ENCODE results near the gene CST9L. TPM values are rescaled to one million over a fixed set of nuclear protein-coding genes. Genes with fewer than 3 reads are reported as not detected.
A peak's percentile ranks its signal among the peaks of the same experiment; 100 is the strongest.

The CST9L gene
- total RNA-seq, 1 donor from 2014 or later: not detected

DNA sequence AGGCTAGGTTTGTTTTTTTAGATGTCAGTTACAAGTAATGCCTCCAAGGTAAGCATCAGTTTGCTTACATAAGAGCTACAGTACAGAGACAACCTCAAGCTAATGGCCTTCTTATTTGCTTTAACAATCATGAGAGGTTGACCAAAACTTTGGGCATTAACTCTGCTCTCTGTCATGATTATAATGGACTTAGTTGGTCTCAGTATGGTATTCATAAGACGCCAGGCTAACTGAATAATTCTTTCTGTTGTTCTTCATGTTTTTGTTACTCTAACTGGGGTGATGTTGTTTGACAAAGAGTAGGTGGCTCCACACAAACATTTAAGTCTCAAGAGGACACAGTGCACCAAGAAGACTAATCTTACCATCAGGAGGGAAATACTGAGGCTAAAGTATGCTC lies 27.7 kb upstream of the CST9L start:
- no peak for ATAC-seq
- no peaks in the 10 kb centered on the region for H3K4me1 ChIP-seq
- no peak for DNase-seq
- no peaks in the 10 kb centered on the region for H3K9me3 ChIP-seq
- no peaks in the 10 kb centered on the region for H3K36me3 ChIP-seq
- H3K27ac ChIP-seq: no peak overlapping the region
- intact Hi-C loops (cut with DNase I): no loop called here
- TF ChIP-seq, protein P1, sequence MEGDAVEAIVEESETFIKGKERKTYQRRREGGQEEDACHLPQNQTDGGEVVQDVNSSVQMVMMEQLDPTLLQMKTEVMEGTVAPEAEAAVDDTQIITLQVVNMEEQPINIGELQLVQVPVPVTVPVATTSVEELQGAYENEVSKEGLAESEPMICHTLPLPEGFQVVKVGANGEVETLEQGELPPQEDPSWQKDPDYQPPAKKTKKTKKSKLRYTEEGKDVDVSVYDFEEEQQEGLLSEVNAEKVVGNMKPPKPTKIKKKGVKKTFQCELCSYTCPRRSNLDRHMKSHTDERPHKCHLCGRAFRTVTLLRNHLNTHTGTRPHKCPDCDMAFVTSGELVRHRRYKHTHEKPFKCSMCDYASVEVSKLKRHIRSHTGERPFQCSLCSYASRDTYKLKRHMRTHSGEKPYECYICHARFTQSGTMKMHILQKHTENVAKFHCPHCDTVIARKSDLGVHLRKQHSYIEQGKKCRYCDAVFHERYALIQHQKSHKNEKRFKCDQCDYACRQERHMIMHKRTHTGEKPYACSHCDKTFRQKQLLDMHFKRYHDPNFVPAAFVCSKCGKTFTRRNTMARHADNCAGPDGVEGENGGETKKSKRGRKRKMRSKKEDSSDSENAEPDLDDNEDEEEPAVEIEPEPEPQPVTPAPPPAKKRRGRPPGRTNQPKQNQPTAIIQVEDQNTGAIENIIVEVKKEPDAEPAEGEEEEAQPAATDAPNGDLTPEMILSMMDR (IDR thresholded peaks at IDR 0.05): no peak
- H3K4me3 ChIP-seq: no peak overlapping the region
- H3K27me3 ChIP-seq: no peaks in the 10 kb centered on the region

DNA sequence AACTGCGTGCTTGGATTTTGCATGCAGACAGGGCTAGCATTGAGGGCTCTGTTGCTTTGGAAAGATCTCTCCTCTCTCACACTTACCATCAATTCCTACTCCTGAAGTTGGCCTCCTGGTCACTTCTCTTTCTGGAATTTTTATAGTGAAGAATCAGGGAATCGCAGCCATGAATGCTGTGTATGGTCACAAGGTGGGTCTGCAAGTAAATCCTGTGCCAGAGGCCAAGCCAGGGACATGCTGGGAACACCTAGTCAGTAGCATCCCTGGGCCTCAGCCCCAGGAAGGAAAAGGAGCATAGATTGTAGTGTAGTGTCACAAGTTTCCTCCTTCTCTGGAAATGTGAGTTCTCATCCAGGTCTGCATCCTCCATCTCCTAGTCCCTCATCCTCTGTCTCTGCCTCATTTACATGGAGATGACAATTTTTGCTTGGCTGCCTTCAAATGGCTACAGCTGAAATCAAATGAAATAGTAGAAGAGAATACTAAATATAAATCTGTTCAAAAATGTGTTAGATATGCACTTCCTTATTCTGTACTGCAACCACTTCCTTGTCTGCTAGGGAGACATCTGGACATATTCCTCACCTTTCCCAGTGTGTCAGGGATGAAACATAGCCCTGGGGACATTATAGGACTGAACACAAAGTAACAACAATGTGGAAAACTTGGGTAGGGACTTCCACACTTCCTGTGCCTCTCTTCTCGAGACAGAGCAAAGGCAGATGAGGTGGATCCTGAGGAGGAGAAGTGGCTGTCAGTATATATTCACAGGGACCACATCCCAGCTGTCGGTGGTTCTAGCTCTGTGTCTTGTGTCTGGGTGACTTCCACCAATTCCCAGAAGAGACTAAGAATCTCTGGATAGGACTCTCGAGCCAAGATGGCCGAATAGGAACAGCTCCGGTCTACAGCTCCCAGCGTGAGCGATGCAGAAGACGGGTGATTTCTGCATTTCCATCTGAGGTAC lies 20.4 kb upstream of the CST9L start:
- Histone ChIP-seq H3K27me3 (no peaks in the 10 kb centered on the region), H3K27ac (no peak overlapping the region), H3K36me3 (no peaks in the 10 kb centered on the region), H3K4me3 (no peak overlapping the region), H3K4me1 (no peaks in the 10 kb centered on the region), H3K9me3 (no peaks in the 10 kb centered on the region)
- intact Hi-C loops (cut with DNase I): no loop called here
- TF ChIP-seq, protein P1 (IDR thresholded peaks at IDR 0.05): no peak
- ATAC-seq: no peak
- no peak for DNase-seq

DNA sequence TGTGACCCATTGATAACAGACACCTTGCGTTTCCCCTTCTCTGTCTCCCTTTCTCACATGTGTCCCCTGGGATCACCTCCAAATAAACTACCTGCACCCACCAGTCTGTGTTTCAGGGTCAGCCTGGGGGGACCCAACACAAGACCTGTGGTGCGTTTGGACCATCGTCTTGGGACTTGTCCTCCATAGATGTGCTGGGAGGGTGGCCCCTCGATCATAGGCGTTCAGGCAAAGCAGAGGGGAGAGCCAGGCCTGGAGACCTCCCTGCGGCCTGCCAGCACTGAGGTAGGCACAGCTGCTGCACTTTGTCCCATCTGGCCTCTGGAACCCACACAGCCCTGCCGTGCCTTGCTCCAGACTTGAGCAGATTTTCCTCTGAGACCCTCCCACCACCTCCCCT lies 19.3 kb upstream of the CST9L start:
- H3K4me3 ChIP-seq: no peak overlapping the region
- TF ChIP-seq, protein P1 (IDR thresholded peaks at IDR 0.05): no peak
- DNase-seq: no peak
- no peaks in the 10 kb centered on the region for H3K9me3 ChIP-seq
- no peaks in the 10 kb centered on the region for H3K36me3 ChIP-seq
- peaks cover 9% of the 10 kb centered on the region for H3K27me3 ChIP-seq
- no peak for ATAC-seq
- intact Hi-C loops (cut with DNase I): no loop called here
- no peak overlapping the region for H3K27ac ChIP-seq
- no peaks in the 10 kb centered on the region for H3K4me1 ChIP-seq

DNA sequence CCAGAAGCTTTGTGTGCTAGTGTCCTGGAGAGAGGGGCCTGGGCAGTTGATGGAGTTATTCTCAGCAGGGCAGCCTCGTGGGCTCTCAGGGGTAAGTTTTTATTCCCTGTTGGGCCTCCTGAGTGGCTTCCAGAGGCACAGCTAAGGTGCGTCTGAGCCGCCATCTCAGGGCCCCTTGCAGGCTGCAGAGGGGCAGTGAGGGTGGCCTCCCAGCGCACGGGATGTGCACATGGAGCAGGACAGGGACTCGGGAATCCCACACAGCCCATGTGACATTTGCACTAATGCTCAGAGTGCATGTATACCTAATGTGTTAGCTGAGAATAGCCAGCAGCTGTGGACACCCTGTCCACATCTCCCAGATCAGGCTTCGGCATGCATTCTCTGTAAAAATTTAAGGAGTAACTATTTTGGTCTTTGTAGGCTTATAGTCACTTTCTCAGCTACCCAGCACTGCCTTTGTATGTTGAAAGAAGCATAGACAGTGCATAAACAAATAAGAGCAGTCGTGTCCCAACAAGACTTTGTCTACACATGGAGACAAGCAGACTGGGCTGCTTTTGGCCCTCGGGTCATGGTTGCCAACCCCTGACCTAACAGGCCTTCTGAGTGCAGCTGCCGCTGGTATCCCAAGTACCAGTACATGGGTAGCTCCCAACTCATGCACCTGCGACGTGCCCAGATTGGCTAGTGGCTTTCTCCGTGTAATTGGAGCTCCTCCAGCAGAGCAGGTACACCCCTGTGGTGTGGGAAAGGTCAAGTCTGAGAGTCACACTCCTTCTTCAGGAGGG lies 18.6 kb upstream of the CST9L start:
- no peak overlapping the region for H3K4me3 ChIP-seq
- ATAC-seq: no peak
- H3K27ac ChIP-seq: no peak overlapping the region
- TF ChIP-seq, protein P1 (IDR thresholded peaks at IDR 0.05): no peak
- H3K9me3 ChIP-seq: no peaks in the 10 kb centered on the region
- DNase-seq: no peak
- H3K36me3 ChIP-seq: no peaks in the 10 kb centered on the region
- intact Hi-C loops (cut with DNase I): no loop called here
- peaks cover 16% of the 10 kb centered on the region for H3K27me3 ChIP-seq
- no peaks in the 10 kb centered on the region for H3K4me1 ChIP-seq

DNA sequence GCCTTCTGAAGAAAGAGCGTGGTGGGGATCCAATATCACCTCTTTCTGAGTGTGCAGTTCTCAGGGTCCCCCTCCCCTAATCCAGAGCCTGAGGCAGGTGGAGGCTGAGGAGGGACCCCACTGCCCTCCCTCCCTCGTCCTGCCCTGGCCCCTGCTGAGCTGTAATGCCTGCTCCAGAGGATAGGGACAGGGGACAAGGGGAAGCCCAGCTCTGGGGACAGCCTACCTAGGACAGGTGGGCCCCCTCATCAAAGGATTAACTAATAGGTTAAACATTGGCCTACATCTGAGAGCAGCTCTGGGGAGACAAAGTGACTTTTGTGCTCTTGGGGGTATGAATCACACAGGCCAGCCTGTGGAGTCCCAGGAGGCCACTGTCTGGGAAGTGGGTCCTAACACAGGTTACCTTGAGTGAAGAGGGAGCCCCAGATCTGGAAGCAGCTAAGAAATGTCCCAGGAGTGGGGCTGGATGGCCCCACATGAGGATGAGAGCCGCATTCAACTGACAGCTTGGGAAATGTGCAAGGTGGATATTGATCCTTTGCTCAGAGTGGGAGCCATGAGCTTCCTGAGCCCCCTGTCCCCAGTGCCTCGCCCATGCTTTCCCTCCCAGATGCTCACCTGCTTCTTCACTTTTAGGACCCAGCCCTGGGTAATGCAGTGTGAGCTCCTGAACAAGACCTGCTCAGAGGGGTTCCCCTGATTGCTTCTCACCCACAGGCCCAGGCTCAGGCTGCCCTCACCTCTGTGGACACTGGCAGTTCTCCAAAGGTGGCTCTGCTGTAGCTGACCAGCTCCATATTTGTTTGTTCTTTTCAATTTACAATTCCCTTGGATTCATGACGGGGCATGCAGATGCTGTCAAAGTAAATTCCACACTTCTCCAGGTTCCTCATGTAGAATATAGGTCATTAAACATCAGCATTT lies 17.8 kb upstream of the CST9L start:
- peaks cover 16% of the 10 kb centered on the region for H3K27me3 ChIP-seq
- H3K4me3 ChIP-seq: no peak overlapping the region
- H3K36me3 ChIP-seq: no peaks in the 10 kb centered on the region
- DNase-seq (no peak), ATAC-seq (peak; percentile 33)
- no peak overlapping the region for H3K27ac ChIP-seq
- no peaks in the 10 kb centered on the region for H3K4me1 ChIP-seq
- intact Hi-C loops (cut with DNase I): no loop called here
- H3K9me3 ChIP-seq: no peaks in the 10 kb centered on the region
- TF ChIP-seq, protein P1 (IDR thresholded peaks at IDR 0.05): no peak

Data from upper lobe of right lung (tissue), 1 donor.